ENCODE measurements around the gene GALNT15. TPM values are rescaled to one million over a fixed set of nuclear protein-coding genes. Genes with fewer than 3 reads are reported as not detected.

The GALNT15 gene
- total RNA-seq, 2 donors from 2014 or later = 0.13 TPM; not detected in 1

DNA sequence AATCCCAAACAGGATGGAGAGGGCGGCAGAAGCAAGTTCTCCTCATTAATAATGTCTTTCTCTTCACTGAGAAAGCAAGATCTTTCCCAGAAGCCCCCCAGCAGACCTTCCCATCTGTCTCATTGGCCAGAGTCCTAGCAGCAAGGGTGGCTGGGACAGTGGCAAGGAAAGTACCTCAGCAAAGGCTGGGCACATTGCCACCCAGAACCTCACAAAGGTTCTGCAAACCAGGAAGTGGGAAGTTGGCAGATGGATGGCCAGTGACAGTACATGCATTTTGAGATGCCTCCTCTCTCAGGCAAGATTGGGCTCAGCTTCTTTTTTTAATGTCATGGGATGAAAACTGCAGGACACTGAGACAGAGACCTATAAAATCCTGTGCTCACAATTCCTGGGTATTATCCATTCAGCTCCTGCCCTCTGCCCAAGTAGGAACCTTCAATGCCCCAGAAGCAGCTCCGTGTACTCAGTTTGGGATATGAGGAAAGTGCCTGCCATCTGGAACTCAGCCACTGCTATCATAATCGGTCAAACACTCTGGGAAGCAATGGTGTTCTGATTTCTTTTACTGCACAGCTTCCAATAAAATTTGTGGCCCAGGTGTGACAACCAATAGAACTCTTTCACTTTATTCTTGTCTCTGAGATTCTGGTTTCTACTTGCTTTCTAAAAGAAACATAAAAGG, 64.7 kb downstream of the GALNT15 start:
- 93 to 100% methylated on average over 2 to 3 of the region's 3 CpGs for WGBS, 2 experiments (ENCODE audit: insufficient coverage in 1 of 2, insufficient read length in 1 of 2)

DNA sequence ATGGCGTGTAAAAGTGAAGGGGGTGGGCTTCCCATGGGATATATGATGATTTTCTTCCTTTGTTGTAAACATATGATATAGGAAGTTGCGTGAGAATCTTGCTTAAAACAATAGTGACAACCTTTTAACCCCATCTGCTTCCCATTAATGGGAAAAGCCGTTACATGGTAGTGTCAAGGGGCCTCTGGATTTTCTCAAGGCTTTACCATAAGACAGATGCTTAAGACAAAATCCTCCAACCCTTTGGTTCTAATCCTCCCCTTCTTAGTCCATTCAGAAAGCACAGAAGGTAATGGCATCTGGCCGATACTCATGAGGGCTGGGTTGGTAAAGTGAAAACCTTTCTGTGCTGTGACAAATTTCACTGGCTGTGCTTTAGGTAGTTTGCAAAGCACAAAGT, 65.3 kb downstream of the GALNT15 start:
- Mint-ChIP-seq H3K4me1 (no peaks in the 10 kb centered on the region), H3K27ac (no peak overlapping the region), H3K36me3 (ENCODE audit: low read depth) (no peaks in the 10 kb centered on the region), H3K4me3 (no peak overlapping the region), H3K9me3 (no peaks in the 10 kb centered on the region), H3K27me3 (ENCODE audit: insufficient read depth) (peaks cover 8% of the 10 kb centered on the region)
- 90 to 94% methylated on average over 2 to 4 of the region's 4 CpGs for WGBS, 2 experiments (ENCODE audit: insufficient coverage in 1 of 2, insufficient read length in 1 of 2)
- H3K9ac ChIP-seq (ENCODE audit: extremely low read depth, low read length, poor library complexity, severe bottlenecking) = no peak overlapping the region
- H3K36me3 ChIP-seq (ENCODE audit: control insufficient read depth, insufficient read depth, low read length) = no peaks in the 10 kb centered on the region
- TF ChIP-seq, protein P1, sequence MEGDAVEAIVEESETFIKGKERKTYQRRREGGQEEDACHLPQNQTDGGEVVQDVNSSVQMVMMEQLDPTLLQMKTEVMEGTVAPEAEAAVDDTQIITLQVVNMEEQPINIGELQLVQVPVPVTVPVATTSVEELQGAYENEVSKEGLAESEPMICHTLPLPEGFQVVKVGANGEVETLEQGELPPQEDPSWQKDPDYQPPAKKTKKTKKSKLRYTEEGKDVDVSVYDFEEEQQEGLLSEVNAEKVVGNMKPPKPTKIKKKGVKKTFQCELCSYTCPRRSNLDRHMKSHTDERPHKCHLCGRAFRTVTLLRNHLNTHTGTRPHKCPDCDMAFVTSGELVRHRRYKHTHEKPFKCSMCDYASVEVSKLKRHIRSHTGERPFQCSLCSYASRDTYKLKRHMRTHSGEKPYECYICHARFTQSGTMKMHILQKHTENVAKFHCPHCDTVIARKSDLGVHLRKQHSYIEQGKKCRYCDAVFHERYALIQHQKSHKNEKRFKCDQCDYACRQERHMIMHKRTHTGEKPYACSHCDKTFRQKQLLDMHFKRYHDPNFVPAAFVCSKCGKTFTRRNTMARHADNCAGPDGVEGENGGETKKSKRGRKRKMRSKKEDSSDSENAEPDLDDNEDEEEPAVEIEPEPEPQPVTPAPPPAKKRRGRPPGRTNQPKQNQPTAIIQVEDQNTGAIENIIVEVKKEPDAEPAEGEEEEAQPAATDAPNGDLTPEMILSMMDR (conservative IDR thresholded peaks at IDR 0.05) = no peak
- H3K4me3 ChIP-seq (ENCODE audit: low read length) = no peak overlapping the region
- H3K27me3 ChIP-seq (ENCODE audit: control insufficient read depth, insufficient read depth, low read length, poor library complexity, severe bottlenecking) = peaks cover 3% of the 10 kb centered on the region
- H3K9me3 ChIP-seq (ENCODE audit: control insufficient read depth, low read length) = peaks cover 6% of the 10 kb centered on the region
- no peaks in the 10 kb centered on the region for H3K4me1 ChIP-seq (ENCODE audit: control insufficient read depth, insufficient read depth, low read length)
- no peak for DNase-seq
- no peak overlapping the region for H3K27ac ChIP-seq (ENCODE audit: low read depth, low read length)

More for the DNA sequence above, 64.7 kb downstream of the GALNT15 start:
- H3K27ac ChIP-seq (ENCODE audit: low read depth, low read length) = no peak overlapping the region
- no peak overlapping the region for H3K4me3 ChIP-seq (ENCODE audit: low read length)
- H3K4me1 ChIP-seq (ENCODE audit: control insufficient read depth, insufficient read depth, low read length) = no peaks in the 10 kb centered on the region
- no peak for DNase-seq
- no peaks in the 10 kb centered on the region for H3K36me3 ChIP-seq (ENCODE audit: control insufficient read depth, insufficient read depth, low read length)
- H3K27me3 ChIP-seq (ENCODE audit: control insufficient read depth, insufficient read depth, low read length, poor library complexity, severe bottlenecking) = peaks cover 3% of the 10 kb centered on the region
- H3K4me3 Mint-ChIP-seq = no peak overlapping the region
- H3K27ac Mint-ChIP-seq = no peak overlapping the region
- peaks cover 6% of the 10 kb centered on the region for H3K9me3 ChIP-seq (ENCODE audit: control insufficient read depth, low read length)
- TF ChIP-seq, protein P1 (conservative IDR thresholded peaks at IDR 0.05) = no peak
- peaks cover 8% of the 10 kb centered on the region for H3K27me3 Mint-ChIP-seq (ENCODE audit: insufficient read depth)
- H3K9ac ChIP-seq (ENCODE audit: extremely low read depth, low read length, poor library complexity, severe bottlenecking) = no peak overlapping the region
- peaks cover 3% of the 10 kb centered on the region for H3K9me3 Mint-ChIP-seq
- peaks cover 2% of the 10 kb centered on the region for H3K4me1 Mint-ChIP-seq
- H3K36me3 Mint-ChIP-seq (ENCODE audit: low read depth) = no peaks in the 10 kb centered on the region

DNA sequence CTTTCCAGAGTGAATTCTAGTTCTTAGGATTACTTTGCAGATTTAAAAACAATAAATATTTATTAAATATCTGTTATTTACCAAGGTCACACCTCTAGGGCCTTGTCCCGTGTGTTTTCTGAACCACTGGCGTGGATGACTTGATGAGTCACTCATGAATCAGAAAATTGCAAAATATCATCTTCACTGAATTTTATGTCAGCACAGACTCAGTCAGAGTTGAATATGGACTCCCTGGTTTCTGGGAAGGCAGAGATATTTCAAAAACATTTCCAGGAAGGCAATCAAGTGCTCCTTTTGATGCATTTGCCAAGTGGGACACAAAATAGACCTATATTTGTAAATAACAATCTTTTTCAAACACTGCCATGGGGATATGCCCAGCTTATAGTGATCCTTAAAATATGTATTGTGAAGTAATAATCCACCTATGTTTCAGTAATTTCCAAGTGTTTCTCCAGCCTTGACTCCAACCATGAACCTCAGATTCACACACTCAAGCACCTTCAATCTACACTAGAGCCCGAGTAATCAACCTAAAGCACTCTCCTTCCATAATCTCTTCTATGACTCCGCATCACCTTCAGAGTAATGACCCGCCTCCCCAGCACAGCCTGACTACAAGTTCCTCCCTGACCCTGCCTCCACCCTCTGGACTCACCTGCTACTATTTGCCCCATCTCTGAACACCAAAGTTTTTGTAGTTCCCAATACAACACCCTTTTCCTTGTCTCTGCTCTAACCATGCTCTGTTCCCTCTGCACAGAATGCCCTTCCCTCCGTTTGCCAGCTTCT, 65.9 kb downstream of the GALNT15 start:
- Mint-ChIP-seq H3K27me3 (ENCODE audit: insufficient read depth) (peaks cover 8% of the 10 kb centered on the region), H3K4me1 (no peaks in the 10 kb centered on the region), H3K36me3 (ENCODE audit: low read depth) (no peaks in the 10 kb centered on the region), H3K9me3 (no peaks in the 10 kb centered on the region), H3K4me3 (no peak overlapping the region), H3K27ac (peak overlapping the region; percentile 40)
- 89 to 96% methylated on average over 5 to 6 of the region's 6 CpGs for WGBS, 2 experiments (ENCODE audit: insufficient coverage in 1 of 2, insufficient read length in 1 of 2)
- H3K9me3 ChIP-seq (ENCODE audit: control insufficient read depth, low read length) = peaks cover 2% of the 10 kb centered on the region
- no peak for DNase-seq
- no peak overlapping the region for H3K4me3 ChIP-seq (ENCODE audit: low read length)
- H3K4me1 ChIP-seq (ENCODE audit: control insufficient read depth, insufficient read depth, low read length) = no peaks in the 10 kb centered on the region
- TF ChIP-seq, protein P1 (conservative IDR thresholded peaks at IDR 0.05) = no peak
- no peak overlapping the region for H3K27ac ChIP-seq (ENCODE audit: low read depth, low read length)
- H3K9ac ChIP-seq (ENCODE audit: extremely low read depth, low read length, poor library complexity, severe bottlenecking) = no peak overlapping the region
- peaks cover 3% of the 10 kb centered on the region for H3K27me3 ChIP-seq (ENCODE audit: control insufficient read depth, insufficient read depth, low read length, poor library complexity, severe bottlenecking)
- no peaks in the 10 kb centered on the region for H3K36me3 ChIP-seq (ENCODE audit: control insufficient read depth, insufficient read depth, low read length)

All from endodermal cell (in vitro differentiated cells).